Measurements from ENCODE around the gene FAM171A2. TPM values are rescaled to one million over a fixed set of nuclear protein-coding genes. Genes with fewer than 3 reads are reported as not detected.

The FAM171A2 gene
- total RNA-seq, 2 donors from 2014 or later: 45.7 to 51.9 TPM

GRCh38 chr17:44314031-44314430 lies 49.6 kb downstream of the FAM171A2 start:
- TF ChIP-seq, protein P1, sequence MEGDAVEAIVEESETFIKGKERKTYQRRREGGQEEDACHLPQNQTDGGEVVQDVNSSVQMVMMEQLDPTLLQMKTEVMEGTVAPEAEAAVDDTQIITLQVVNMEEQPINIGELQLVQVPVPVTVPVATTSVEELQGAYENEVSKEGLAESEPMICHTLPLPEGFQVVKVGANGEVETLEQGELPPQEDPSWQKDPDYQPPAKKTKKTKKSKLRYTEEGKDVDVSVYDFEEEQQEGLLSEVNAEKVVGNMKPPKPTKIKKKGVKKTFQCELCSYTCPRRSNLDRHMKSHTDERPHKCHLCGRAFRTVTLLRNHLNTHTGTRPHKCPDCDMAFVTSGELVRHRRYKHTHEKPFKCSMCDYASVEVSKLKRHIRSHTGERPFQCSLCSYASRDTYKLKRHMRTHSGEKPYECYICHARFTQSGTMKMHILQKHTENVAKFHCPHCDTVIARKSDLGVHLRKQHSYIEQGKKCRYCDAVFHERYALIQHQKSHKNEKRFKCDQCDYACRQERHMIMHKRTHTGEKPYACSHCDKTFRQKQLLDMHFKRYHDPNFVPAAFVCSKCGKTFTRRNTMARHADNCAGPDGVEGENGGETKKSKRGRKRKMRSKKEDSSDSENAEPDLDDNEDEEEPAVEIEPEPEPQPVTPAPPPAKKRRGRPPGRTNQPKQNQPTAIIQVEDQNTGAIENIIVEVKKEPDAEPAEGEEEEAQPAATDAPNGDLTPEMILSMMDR (conservative IDR thresholded peaks at IDR 0.05): no peak
- H3K36me3 ChIP-seq (ENCODE audit: control insufficient read depth, insufficient read depth, low read length): no peaks in the 10 kb centered on the region
- no peaks in the 10 kb centered on the region for H3K9me3 Mint-ChIP-seq
- no peaks in the 10 kb centered on the region for H3K36me3 Mint-ChIP-seq (ENCODE audit: low read depth)
- DNase-seq: no peak
- H3K4me3 Mint-ChIP-seq: peak overlapping the region; percentile 56
- H3K27me3 Mint-ChIP-seq (ENCODE audit: insufficient read depth): peaks cover 40% of the 10 kb centered on the region
- H3K4me3 ChIP-seq (ENCODE audit: low read length): no peak overlapping the region
- WGBS, 2 experiments (ENCODE audit: insufficient coverage in 1 of 2, insufficient read length in 1 of 2): 91 to 92% methylated on average over 5 to 7 of the region's 7 CpGs
- no peak overlapping the region for H3K27ac ChIP-seq (ENCODE audit: low read depth, low read length)
- H3K4me1 Mint-ChIP-seq: peaks cover 14% of the 10 kb centered on the region
- peaks cover 20% of the 10 kb centered on the region for H3K27me3 ChIP-seq (ENCODE audit: control insufficient read depth, insufficient read depth, low read length, poor library complexity, severe bottlenecking)
- H3K27ac Mint-ChIP-seq: no peak overlapping the region
- no peaks in the 10 kb centered on the region for H3K9me3 ChIP-seq (ENCODE audit: control insufficient read depth, low read length)
- H3K4me1 ChIP-seq (ENCODE audit: control insufficient read depth, insufficient read depth, low read length): no peaks in the 10 kb centered on the region
- no peak overlapping the region for H3K9ac ChIP-seq (ENCODE audit: extremely low read depth, low read length, poor library complexity, severe bottlenecking)

- WGBS, 2 experiments (ENCODE audit: insufficient coverage in 1 of 2, insufficient read length in 1 of 2): 75 to 81% methylated on average over 8 to 12 of the region's 17 CpGs
- H3K9ac ChIP-seq (ENCODE audit: extremely low read depth, low read length, poor library complexity, severe bottlenecking): no peak overlapping the region
- H3K4me3 Mint-ChIP-seq: no peak overlapping the region
- no peaks in the 10 kb centered on the region for H3K36me3 Mint-ChIP-seq (ENCODE audit: low read depth)
- peaks cover 20% of the 10 kb centered on the region for H3K27me3 ChIP-seq (ENCODE audit: control insufficient read depth, insufficient read depth, low read length, poor library complexity, severe bottlenecking)
- H3K27me3 Mint-ChIP-seq (ENCODE audit: insufficient read depth): peaks cover 38% of the 10 kb centered on the region
- no peaks in the 10 kb centered on the region for H3K9me3 ChIP-seq (ENCODE audit: control insufficient read depth, low read length)
- no peak overlapping the region for H3K27ac ChIP-seq (ENCODE audit: low read depth, low read length)
- no peak overlapping the region for H3K4me3 ChIP-seq (ENCODE audit: low read length)
- H3K27ac Mint-ChIP-seq: no peak overlapping the region
- H3K4me1 Mint-ChIP-seq: peaks cover 16% of the 10 kb centered on the region
- TF ChIP-seq, protein P1 (conservative IDR thresholded peaks at IDR 0.05): no peak
- H3K9me3 Mint-ChIP-seq: no peaks in the 10 kb centered on the region
- no peak for DNase-seq
- no peaks in the 10 kb centered on the region for H3K36me3 ChIP-seq (ENCODE audit: control insufficient read depth, insufficient read depth, low read length)
- no peaks in the 10 kb centered on the region for H3K4me1 ChIP-seq (ENCODE audit: control insufficient read depth, insufficient read depth, low read length)
Measured at GRCh38 chr17:44312396-44313104, 51.1 kb downstream of the FAM171A2 start.

GRCh38 chr17:44311562-44312181 lies 52.0 kb downstream of the FAM171A2 start:
- DNase-seq: no peak
- no peak overlapping the region for H3K4me3 ChIP-seq (ENCODE audit: low read length)
- H3K36me3 ChIP-seq (ENCODE audit: control insufficient read depth, insufficient read depth, low read length): no peaks in the 10 kb centered on the region
- peaks cover 20% of the 10 kb centered on the region for H3K27me3 ChIP-seq (ENCODE audit: control insufficient read depth, insufficient read depth, low read length, poor library complexity, severe bottlenecking)
- H3K27ac ChIP-seq (ENCODE audit: low read depth, low read length): no peak overlapping the region
- H3K9me3 ChIP-seq (ENCODE audit: control insufficient read depth, low read length): no peaks in the 10 kb centered on the region
- H3K27me3 Mint-ChIP-seq (ENCODE audit: insufficient read depth): peaks cover 44% of the 10 kb centered on the region
- H3K27ac Mint-ChIP-seq: no peak overlapping the region
- no peaks in the 10 kb centered on the region for H3K36me3 Mint-ChIP-seq (ENCODE audit: low read depth)
- no peak overlapping the region for H3K9ac ChIP-seq (ENCODE audit: extremely low read depth, low read length, poor library complexity, severe bottlenecking)
- H3K4me3 Mint-ChIP-seq: no peak overlapping the region
- peaks cover 20% of the 10 kb centered on the region for H3K4me1 Mint-ChIP-seq
- no peaks in the 10 kb centered on the region for H3K9me3 Mint-ChIP-seq
- H3K4me1 ChIP-seq (ENCODE audit: control insufficient read depth, insufficient read depth, low read length): no peaks in the 10 kb centered on the region
- WGBS, 2 experiments (ENCODE audit: insufficient coverage in 1 of 2, insufficient read length in 1 of 2): 97 to 100% methylated on average over 1 to 3 of the region's 5 CpGs
- TF ChIP-seq, protein P1 (conservative IDR thresholded peaks at IDR 0.05): no peak

Measured in endodermal cell (in vitro differentiated cells).